ENCODE results near the gene DUSP1. TPM values are rescaled to one million over a fixed set of nuclear protein-coding genes. Genes with fewer than 3 reads are reported as not detected.
A peak's percentile ranks its signal among the peaks of the same experiment; 100 is the strongest.

DUSP1 gene
- total and polyA plus RNA-seq, 10 of the 15 experiments (the other 5 are each of a cell fraction or from before 2014, with no cell fraction given), result 1.4 to 6.2 (median 3.9) TPM

GRCh38 chr5:172770675-172771438 is at the start of gene DUSP1 (continued):
- TF ChIP-seq ZBTB33 (IDR thresholded peaks at IDR 0.05) (no peak; the same call in 1 of the 2 replicates), ZNF384 (IDR thresholded peaks at IDR 0.05; ENCODE audit: borderline replicate concordance, low read depth, low read length) (no peak), CHD2 (IDR thresholded peaks at IDR 0.05; ENCODE audit: borderline replicate concordance, low read depth, low read length) (peak; percentile 53; the same call in 1 of the 2 replicates), POU2F2 (IDR thresholded peaks at IDR 0.05; ENCODE audit: borderline replicate concordance, low read depth, low read length) (peak; percentile 82; the same call in 2 of the 3 replicates), POLR2A (IDR thresholded peaks at IDR 0.05; ENCODE audit: low read depth, low read length) (peak; percentile 95), CREM (IDR thresholded peaks at IDR 0.05; ENCODE audit: low read depth) (peak; percentile 89), PBX3 (IDR thresholded peaks at IDR 0.05; ENCODE audit: insufficient replicate concordance, low read depth, low read length) (no peak), ZNF687 (IDR thresholded peaks at IDR 0.05) (peak; percentile 92), KDM1A (IDR thresholded peaks at IDR 0.05; ENCODE audit: borderline replicate concordance) (no peak), SMAD1 (IDR thresholded peaks at IDR 0.05; ENCODE audit: low read depth, partially characterized antibody) (peak; percentile 81), SMARCA5 (IDR thresholded peaks at IDR 0.05) (peak; percentile 94), HDGF (IDR thresholded peaks at IDR 0.05) (peak; percentile 41; the same call in 1 of the 2 replicates), NKRF (conservative IDR thresholded peaks at IDR 0.05) (0 out of 2 replicates have a peak, but pooled peaks have one; percentile 78), E2F4 (IDR thresholded peaks at IDR 0.05; ENCODE audit: low read depth, low read length) (no peak), GABPA (IDR thresholded peaks at IDR 0.05; ENCODE audit: low read depth) (no peak), BACH1 (IDR thresholded peaks at IDR 0.05; ENCODE audit: borderline replicate concordance) (peak; percentile 45; the same call in 1 of the 2 replicates), PKNOX1 (IDR thresholded peaks at IDR 0.05) (no peak), ZBED1 (IDR thresholded peaks at IDR 0.05; ENCODE audit: borderline replicate concordance) (no peak), DPF2 (IDR thresholded peaks at IDR 0.05) (peak; percentile 61)

Measured in GM12878 (cell line).